GM21717 (cell line): ENCODE results near the gene MRPS17.
"Not testable (repeated sequence)": the region's sequence is repeated elsewhere in the genome, so short reads cannot be mapped to it uniquely, and the experiment has no call there.

ENCODE experiments used
- ATAC-seq: cut with Tn5 transposase; IDR thresholded peaks from one replicate; pipeline ENCODE4 v1.9.1; 2021; ENCODE audit warnings: mild to moderate bottlenecking, moderate library complexity; ENCODE audit not compliant: unreplicated experiment

Gene MRPS17

GRCh38 chr7:55951637-55952351, at the start of gene MRPS17:
TSS of gene MRPS17 (plus strand) at chr7:55951877. CDS start at chr7:55953196, 1,319 bp downstream.
- peak; percentile 100 for ATAC-seq

GRCh38 chr7:55903985-55904759, 47.5 kb upstream of the MRPS17 start:
- peak; percentile 85 for ATAC-seq

- no peak for ATAC-seq
These were observed 38.9 kb upstream of the MRPS17 start for GRCh38 chr7:55912748-55913158.

- ATAC-seq, result no peak
These were observed 33.9 kb upstream of the MRPS17 start for GRCh38 chr7:55917771-55918170.

DNA sequence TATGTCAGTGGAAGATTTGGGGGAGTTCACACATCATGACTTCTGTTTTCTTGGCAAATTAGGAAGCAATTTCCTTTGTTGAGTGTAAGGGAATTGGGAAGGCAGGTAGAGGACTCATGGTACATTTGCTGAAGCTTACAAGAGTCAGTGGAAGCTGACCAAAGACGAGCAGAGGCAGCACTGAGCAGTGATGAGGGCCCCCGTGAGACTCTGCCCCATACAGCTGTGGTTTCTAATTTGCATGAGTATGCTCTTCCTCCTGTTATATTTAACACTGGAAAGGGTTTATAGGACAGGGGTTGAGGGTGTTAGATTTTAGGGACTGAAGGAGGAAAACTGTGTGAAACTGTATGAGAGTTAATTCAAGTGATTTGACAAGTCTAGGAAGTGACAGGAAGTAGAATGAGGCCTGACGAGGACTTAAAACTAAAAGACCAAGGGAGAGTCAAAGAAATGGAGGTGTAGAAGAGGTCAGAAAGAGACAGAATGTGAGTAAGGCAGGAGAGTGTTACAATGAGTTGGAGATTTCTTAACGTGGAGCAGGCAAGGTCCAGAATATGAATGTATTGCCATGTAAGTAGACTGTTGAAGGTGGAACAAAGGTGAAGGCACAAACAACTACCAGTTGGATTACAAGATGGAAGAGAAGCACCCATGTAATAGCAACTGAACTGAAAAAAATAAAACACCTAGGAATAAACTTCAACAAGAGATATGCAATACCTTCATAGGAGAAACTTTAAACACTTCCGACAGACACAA, 23.5 kb upstream of the MRPS17 start:
- no peak for ATAC-seq

DNA sequence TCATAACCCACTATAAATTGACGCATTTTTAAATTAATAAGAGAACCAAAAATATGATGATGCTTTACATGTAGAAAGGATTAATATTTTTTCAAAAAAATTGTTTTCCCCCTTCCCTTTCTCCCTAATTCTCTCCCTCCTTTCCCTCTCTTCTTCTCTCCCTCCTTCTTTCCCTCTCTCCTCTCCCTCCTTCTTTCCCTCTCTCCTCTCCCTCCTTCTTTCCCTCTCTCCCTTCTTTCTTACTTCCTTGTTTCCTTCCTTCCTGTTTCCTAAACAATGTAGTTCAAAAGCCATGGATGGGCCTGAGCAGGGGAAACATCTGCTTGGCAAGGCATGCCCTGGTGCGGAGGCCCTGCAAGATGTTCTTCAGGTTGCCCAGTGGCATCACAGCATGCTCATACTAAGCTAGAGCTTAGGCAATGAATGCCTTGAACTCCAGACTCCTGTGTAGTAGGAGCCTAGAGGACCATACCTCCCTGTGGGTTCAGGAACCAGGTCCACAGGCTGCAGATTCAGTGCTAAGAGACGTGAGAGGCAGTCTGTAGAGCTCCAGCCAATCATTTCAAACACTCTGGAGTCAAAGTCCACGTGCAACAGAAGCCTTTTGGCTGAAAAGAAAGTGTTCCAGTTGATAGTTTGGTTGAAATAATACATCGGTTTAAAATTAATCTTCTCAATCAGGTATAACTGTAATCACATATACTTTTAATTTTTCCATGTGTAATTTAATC, 20.1 kb upstream of the MRPS17 start:
- ATAC-seq, result no peak

DNA sequence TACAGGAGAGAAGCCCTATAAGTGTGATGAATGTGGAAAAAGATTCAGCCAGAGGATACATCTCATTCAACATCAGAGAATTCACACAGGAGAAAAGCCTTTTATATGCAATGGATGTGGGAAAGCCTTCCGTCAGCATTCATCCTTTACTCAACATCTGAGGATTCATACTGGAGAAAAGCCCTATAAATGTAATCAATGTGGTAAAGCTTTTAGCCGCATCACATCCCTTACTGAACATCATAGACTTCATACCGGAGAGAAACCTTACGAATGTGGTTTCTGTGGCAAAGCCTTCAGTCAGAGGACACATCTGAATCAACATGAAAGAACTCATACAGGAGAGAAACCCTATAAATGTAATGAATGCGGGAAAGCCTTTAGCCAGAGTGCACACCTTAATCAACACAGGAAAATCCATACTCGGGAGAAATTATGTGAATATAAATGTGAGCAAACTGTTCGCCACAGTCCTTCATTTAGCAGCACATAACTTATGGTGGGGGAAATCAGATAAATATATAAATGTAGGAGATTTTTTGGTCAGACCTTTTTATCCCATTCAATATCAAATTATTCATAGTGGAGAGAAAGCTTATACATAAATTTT, 12.1 kb upstream of the MRPS17 start:
- no peak for ATAC-seq

- ATAC-seq, result no peak
These were observed 5.1 kb upstream of the MRPS17 start for GRCh38 chr7:55946545-55946944.

GRCh38 chr7:55952352-55952671, 635 bp downstream of the MRPS17 start:
- not testable (repeated sequence) for ATAC-seq

- ATAC-seq, result no peak
These were observed 2.2 kb downstream of the MRPS17 start for GRCh38 chr7:55953707-55954475.

GRCh38 chr7:55957190-55957589, 5.5 kb downstream of the MRPS17 start:
- ATAC-seq, result no peak

GRCh38 chr7:55962014-55962413, 10.3 kb downstream of the MRPS17 start:
- no peak for ATAC-seq

- ATAC-seq, result no peak
These were observed 12.0 kb downstream of the MRPS17 start for GRCh38 chr7:55963584-55964168.

GRCh38 chr7:55964261-55965099, 12.8 kb downstream of the MRPS17 start, which contains the start of gene NIPSNAP2:
TSS of gene NIPSNAP2 (plus strand) at chr7:55964585. CDS start at chr7:55964610, 25 bp downstream.
- peak; percentile 83 for ATAC-seq

GRCh38 chr7:55965100-55965470, 13.4 kb downstream of the MRPS17 start:
- peak; percentile 33 for ATAC-seq

- ATAC-seq, result no peak
These were observed 14.2 kb downstream of the MRPS17 start for GRCh38 chr7:55965805-55966421.

DNA sequence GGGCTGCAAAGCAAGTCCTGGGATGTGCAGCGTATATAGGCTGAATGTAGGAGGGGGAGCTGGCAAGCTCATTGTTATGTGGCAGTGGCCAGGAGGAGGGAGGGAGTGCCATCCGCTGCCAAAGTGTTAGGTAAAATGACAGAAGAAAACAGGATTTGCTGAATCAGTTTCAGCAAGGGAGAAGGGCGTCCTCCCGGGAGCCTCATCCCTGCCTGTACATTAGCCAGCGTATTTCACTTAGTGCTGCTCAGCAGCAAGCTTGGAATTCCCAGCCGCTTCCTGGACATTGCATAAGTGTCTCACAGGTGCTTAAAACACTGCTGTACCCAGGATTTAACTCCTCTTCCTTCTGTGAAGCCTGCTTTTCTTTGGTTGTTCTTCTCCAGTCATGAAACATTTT, 15.2 kb downstream of the MRPS17 start:
- no peak for ATAC-seq

DNA sequence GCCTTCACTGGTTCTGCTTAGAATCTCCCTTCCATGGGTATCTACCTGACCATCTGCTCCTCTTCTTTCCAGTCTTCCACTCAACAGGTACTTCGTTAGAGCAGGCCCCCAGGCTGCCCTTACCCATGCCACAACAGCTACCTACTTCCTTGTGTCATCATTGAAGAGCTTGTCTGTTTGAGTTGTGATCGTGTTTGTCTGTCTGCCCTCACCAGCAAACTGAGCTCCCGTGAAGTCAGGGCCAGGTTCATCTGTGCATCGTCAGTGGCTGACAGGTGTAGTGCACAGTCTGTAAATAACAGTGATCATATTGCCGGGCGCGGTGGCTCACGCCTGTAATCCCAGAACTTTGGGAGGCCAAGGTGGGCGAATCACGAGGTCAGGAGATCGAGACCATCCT, 17.7 kb downstream of the MRPS17 start:
- no peak for ATAC-seq
